Activated T-helper 17 cell treated with anti-CD3 and anti-CD28 coated beads, Interleukin-2, amount 50 U/mL, for 72 hours (primary cell): Measurements from ENCODE around the gene OR4D11. TPM values are rescaled to one million over a fixed set of nuclear protein-coding genes. Genes with fewer than 3 reads are reported as not detected.

Experiments
- total RNA-seq, 2 donors: library from RNA; stranded (reverse); gene quantifications; one replicate each; pipeline ENCODE4 v1.2.3, GENCODE V29; 2022

OR4D11 gene
- total RNA-seq, 2 donors from 2014 or later: not detected

Other genes with a start within 250 kb of the OR4D11 start
- not detected for gene OR5AN1, start 144.7 kb upstream of the OR4D11 start, total RNA-seq
- not detected for gene OR5A2, start 77.2 kb upstream of the OR4D11 start, total RNA-seq
- not detected for gene OR5A1, start 67.1 kb upstream of the OR4D11 start, total RNA-seq
- gene OR4D6, start 46.6 kb upstream of the OR4D11 start, total RNA-seq: not detected
- not detected for gene OR4D10, start 30.3 kb upstream of the OR4D11 start, total RNA-seq
- not detected for gene OR4D9, start 8.0 kb downstream of the OR4D11 start, total RNA-seq
- gene OSBP, start 112.2 kb downstream of the OR4D11 start, total RNA-seq: 10 to 100 TPM; 31.0 to 33.0 TPM
- gene PATL1, start 165.5 kb downstream of the OR4D11 start, total RNA-seq: 10 to 100 TPM; 57.6 to 81.1 TPM
- gene OR10V1, start 210.3 kb downstream of the OR4D11 start, total RNA-seq: not detected